ENCODE results near the gene CALML5. TPM values are rescaled to one million over a fixed set of nuclear protein-coding genes. Genes with fewer than 3 reads are reported as not detected.

CALML5 gene
- total RNA-seq, 2 experiments from 2014 or later = not detected

DNA sequence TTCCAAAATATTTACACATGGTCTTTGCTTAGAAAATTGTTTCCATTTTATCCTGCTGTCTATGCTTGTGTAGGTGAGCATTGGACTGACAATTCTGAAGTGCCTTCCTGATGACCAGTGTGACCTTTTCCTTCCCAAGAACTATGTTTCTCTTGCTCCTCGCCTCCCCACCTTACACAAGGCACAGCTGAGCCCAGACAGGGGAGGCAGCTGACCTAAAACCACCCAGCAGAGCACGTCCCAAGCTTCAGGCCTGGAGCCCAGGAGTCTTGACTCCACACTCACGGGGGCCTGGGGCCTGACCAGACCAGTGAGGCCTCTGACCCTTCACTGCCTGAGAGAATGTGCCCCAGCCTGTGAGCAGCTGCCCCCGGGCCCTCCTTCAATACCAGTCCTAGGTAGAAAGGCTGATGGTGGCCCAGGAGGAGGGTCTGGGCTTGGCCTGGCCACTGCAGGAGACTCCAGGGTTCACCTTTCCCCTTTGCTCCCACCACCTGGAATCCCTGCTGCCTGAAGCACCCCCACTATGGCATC lies 7.0 kb downstream of the CALML5 start:
- no peak overlapping the region for H3K27ac Mint-ChIP-seq
- TF ChIP-seq, protein P1, sequence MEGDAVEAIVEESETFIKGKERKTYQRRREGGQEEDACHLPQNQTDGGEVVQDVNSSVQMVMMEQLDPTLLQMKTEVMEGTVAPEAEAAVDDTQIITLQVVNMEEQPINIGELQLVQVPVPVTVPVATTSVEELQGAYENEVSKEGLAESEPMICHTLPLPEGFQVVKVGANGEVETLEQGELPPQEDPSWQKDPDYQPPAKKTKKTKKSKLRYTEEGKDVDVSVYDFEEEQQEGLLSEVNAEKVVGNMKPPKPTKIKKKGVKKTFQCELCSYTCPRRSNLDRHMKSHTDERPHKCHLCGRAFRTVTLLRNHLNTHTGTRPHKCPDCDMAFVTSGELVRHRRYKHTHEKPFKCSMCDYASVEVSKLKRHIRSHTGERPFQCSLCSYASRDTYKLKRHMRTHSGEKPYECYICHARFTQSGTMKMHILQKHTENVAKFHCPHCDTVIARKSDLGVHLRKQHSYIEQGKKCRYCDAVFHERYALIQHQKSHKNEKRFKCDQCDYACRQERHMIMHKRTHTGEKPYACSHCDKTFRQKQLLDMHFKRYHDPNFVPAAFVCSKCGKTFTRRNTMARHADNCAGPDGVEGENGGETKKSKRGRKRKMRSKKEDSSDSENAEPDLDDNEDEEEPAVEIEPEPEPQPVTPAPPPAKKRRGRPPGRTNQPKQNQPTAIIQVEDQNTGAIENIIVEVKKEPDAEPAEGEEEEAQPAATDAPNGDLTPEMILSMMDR (IDR thresholded peaks at IDR 0.05) = no peak

DNA sequence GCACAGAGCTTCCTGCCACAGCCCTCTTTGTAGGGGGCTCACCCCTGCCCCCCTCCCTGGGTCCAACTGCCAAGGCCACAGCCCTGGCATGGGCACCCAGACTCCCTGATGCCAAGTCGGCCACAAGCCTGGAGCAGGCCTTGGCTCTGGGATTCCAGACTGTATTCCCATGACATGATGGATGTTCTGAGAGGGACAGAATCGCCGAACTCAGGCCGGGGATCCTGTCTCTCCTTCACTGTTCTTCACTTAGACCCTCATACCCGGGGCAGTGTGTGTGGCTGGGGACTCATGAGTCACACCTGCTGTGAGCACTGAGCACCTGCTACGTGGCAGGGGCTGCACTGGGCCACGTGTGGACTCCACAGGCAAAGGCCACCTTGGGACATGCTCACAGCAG lies 7.9 kb downstream of the CALML5 start:
- intact Hi-C loops (cut with micrococcal nuclease) = no loop called here
- POLR2A ChIA-PET = no interaction called here
- DNase-seq = no peak
- no peak overlapping the region for H3K27ac Mint-ChIP-seq
- TF ChIP-seq, protein P1 (IDR thresholded peaks at IDR 0.05) = no peak
- H3K4me3 Mint-ChIP-seq = no peak overlapping the region
- no peak for ATAC-seq
- H3K9me3 Mint-ChIP-seq = peaks cover 7% of the 10 kb centered on the region
- peaks cover 2% of the 10 kb centered on the region for H3K36me3 Mint-ChIP-seq (ENCODE audit: low read depth)
- CTCF ChIA-PET = no interaction called here
- H3K27me3 Mint-ChIP-seq = no peaks in the 10 kb centered on the region
- peaks cover 5% of the 10 kb centered on the region for H3K4me1 Mint-ChIP-seq (ENCODE audit: low read depth)

More for the DNA sequence above, 7.0 kb downstream of the CALML5 start:
- DNase-seq = no peak
- ChIA-PET CTCF (no interaction called here), POLR2A (no interaction called here)
- intact Hi-C loops (cut with micrococcal nuclease) = no loop called here
- no peak for ATAC-seq
- H3K4me1 Mint-ChIP-seq (ENCODE audit: low read depth) = peaks cover 5% of the 10 kb centered on the region
- H3K4me3 Mint-ChIP-seq = no peak overlapping the region
- peaks cover 7% of the 10 kb centered on the region for H3K9me3 Mint-ChIP-seq
- H3K27me3 Mint-ChIP-seq = no peaks in the 10 kb centered on the region
- H3K36me3 Mint-ChIP-seq (ENCODE audit: low read depth) = peaks cover 2% of the 10 kb centered on the region

DNA sequence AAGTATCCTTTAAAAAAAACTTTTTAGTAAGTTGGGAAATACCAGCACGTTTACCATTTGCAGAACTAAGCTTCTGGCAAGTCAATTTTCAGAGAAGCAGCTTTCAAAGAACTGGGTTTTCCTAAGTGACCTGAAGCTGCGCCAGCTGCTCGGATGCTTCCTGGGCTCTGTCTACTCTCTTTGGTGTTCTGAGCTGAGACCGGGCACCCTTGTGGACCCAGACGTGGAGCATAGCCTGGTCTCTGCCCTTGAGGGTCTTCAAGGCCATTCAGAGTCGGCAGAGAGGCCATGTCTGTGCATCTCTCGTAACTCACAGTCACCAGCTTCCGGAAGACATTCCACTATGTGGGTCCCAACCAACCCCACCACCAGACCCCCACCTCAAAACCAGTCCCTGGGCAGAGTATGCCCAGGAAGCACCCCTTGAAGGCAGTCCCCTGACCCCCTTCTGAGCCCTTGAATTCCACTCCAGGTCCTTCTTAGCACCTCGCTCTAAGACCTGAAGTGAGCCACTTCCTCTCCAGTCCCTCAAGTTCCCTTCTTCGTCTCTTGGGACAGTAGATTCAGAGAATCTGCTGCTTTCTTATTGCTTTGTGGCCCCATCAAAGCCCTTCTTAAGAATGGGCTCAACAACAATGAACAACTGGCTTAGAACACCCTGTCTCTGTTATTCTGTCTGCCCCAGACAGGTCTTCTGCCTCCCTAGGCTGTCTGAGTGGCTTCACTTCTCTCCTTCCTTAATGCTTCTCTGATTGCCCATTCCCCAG lies 8.5 kb downstream of the CALML5 start:
- H3K27ac Mint-ChIP-seq = no peak overlapping the region
- peaks cover 5% of the 10 kb centered on the region for H3K4me1 Mint-ChIP-seq (ENCODE audit: low read depth)
- TF ChIP-seq, protein P1 (IDR thresholded peaks at IDR 0.05) = no peak
- DNase-seq (no peak), ATAC-seq (no peak)
- H3K9me3 Mint-ChIP-seq = peaks cover 7% of the 10 kb centered on the region
- H3K27me3 Mint-ChIP-seq = no peaks in the 10 kb centered on the region
- H3K36me3 Mint-ChIP-seq (ENCODE audit: low read depth) = peaks cover 2% of the 10 kb centered on the region
- no peak overlapping the region for H3K4me3 Mint-ChIP-seq
- intact Hi-C loops (cut with micrococcal nuclease) = no loop called here
- ChIA-PET POLR2A (no interaction called here), CTCF (interaction anchor here (1.0 to 1.4 kb wide), 3 partner anchors 12 to 132 kb away, joined by 3 to 7 read pairs (median 4); no protein-coding TSS in a partner anchor)

DNA sequence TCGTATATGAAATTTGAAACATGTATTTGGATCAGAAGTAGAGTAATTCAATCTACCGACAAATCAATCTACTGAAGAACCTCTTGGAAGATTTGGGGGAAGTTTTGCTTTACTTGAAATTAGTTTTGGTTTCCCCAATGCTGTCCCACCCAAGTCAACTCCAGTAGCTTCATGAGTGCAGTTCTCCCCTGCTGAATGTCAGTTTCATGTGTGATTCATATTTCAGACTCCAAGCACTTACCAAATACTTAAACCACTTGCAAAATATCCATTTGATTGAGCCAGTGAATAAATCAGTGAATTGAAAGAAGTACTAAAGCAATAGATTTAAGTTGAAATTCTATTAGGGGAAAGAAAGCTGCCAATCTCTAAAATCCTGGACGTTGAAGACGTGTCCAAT lies 9.3 kb downstream of the CALML5 start:
- H3K27ac Mint-ChIP-seq = no peak overlapping the region
- ChIA-PET POLR2A (no interaction called here), CTCF (interaction anchor here (1.0 to 1.4 kb wide), 3 partner anchors 11 to 133 kb away, joined by 3 to 7 read pairs (median 4); no protein-coding TSS in a partner anchor)
- intact Hi-C loops (cut with micrococcal nuclease) = no loop called here
- H3K9me3 Mint-ChIP-seq = peaks cover 7% of the 10 kb centered on the region
- TF ChIP-seq, protein P1 (IDR thresholded peaks at IDR 0.05) = no peak
- peaks cover 5% of the 10 kb centered on the region for H3K4me1 Mint-ChIP-seq (ENCODE audit: low read depth)
- peaks cover 2% of the 10 kb centered on the region for H3K36me3 Mint-ChIP-seq (ENCODE audit: low read depth)
- H3K27me3 Mint-ChIP-seq = no peaks in the 10 kb centered on the region
- DNase-seq (no peak), ATAC-seq (peak; percentile 39)
- H3K4me3 Mint-ChIP-seq = no peak overlapping the region

All from activated CD8-positive, alpha-beta T cell treated with anti-CD3 and anti-CD28 coated beads for 36 hours (primary cell).